IMR-90 (cell line): ENCODE measurements around the gene MTOR. TPM values are rescaled to one million over a fixed set of nuclear protein-coding genes. Genes with fewer than 3 reads are reported as not detected.

Experiments used
- ATAC-seq: fragments of 200-7000 bp; cut with Tn5 transposase; 2 replicates; pipeline ENCODE4 v1.9.1; 2020; ENCODE audit warnings: low read depth, mild to moderate bottlenecking, moderate library complexity
- BruUV-seq: library from RNA; stranded (reverse); fragments of 400-500 nt; replicated peaks from 2 replicates; lab custom pipeline; 2021; lab: Mats Ljungman, UMichigan
- CTCF ChIA-PET: fragments of 300-600 bp; formaldehyde crosslinking; extraction: SDS; loops from one replicate; lab custom pipeline; 2021; ENCODE audit warnings: antibody characterized with exemption; lab: Yijun Ruan, JAX
- POLR2A ChIA-PET: fragments of 300-600 bp; sonication (Branson Sonifier 250); formaldehyde crosslinking; loops from one replicate; lab custom pipeline; 2022; ENCODE audit warnings: antibody characterized with exemption; ENCODE audit not compliant: unreplicated experiment; lab: Charles Lee
- DNase-seq: peaks from one replicate; pipeline ENCODE4 v3.0.0; 2013
- H2AFZ ChIP-seq: replicated peaks from 2 replicates; pipeline ENCODE3; 2013; ENCODE audit warnings: low read length, mild to moderate bottlenecking; ENCODE audit not compliant: poor library complexity
- H2AK5ac ChIP-seq: 2 replicates; pipeline ENCODE4 v1.6.1; 2013; ENCODE audit warnings: low read depth, low read length, inconsistent platforms
- H2AK9ac ChIP-seq: replicated peaks from 2 replicates; pipeline ENCODE3; 2013; ENCODE audit warnings: mild to moderate bottlenecking, low read depth, low read length, moderate library complexity; ENCODE audit not compliant: poor library complexity
- H2BK120ac ChIP-seq: 2 replicates; pipeline ENCODE4 v1.6.1; 2013; ENCODE audit warnings: low read depth, low read length, inconsistent platforms
- H2BK15ac ChIP-seq: 3 replicates; pipeline ENCODE4 v1.6.1; 2013; ENCODE audit warnings: low read depth, low read length, inconsistent platforms
- H2BK20ac ChIP-seq: 2 replicates; pipeline ENCODE4 v1.6.1; 2013; ENCODE audit warnings: low read depth, mild to moderate bottlenecking, inconsistent platforms, low read length, moderate library complexity
- H2BK5ac ChIP-seq: 2 replicates; pipeline ENCODE4 v1.6.1; 2013; ENCODE audit warnings: mild to moderate bottlenecking, low read depth, low read length, inconsistent platforms; ENCODE audit not compliant: poor library complexity, severe bottlenecking
- H3K14ac ChIP-seq: replicated peaks from 2 replicates; pipeline ENCODE4 v1.6.1; 2013; ENCODE audit warnings: low read depth, low read length, inconsistent platforms
- H3K18ac ChIP-seq: 2 replicates; pipeline ENCODE4 v1.6.1; 2013; ENCODE audit warnings: low read depth, low read length, control low read depth
- H3K23ac ChIP-seq: 2 replicates; pipeline ENCODE4 v1.6.1; 2013; ENCODE audit warnings: low read depth, low read length, inconsistent platforms
- H3K27ac ChIP-seq: 2 replicates; pipeline ENCODE4 v1.5.1; 2013; ENCODE audit warnings: mild to moderate bottlenecking, control low read depth, low read length; ENCODE audit not compliant: insufficient read depth
- H3K27me3 ChIP-seq: 2 replicates; pipeline ENCODE4 v1.6.1; 2013; ENCODE audit warnings: low read length; ENCODE audit not compliant: control insufficient read depth, insufficient read depth
- H3K36me3 ChIP-seq: 2 replicates; pipeline ENCODE4 v1.6.1; 2013; ENCODE audit warnings: low read length, mixed read lengths; ENCODE audit not compliant: control insufficient read depth, insufficient read depth
- H3K4ac ChIP-seq: 2 replicates; pipeline ENCODE4 v1.6.1; 2013; ENCODE audit warnings: low read depth, low read length, inconsistent platforms
- H3K4me1 ChIP-seq: 2 replicates; pipeline ENCODE4 v1.6.1; 2013; ENCODE audit warnings: low read length, mixed read lengths; ENCODE audit not compliant: control insufficient read depth, insufficient read depth
- H3K4me2 ChIP-seq: 2 replicates; pipeline ENCODE4 v1.6.1; 2013; ENCODE audit warnings: low read depth, mild to moderate bottlenecking, control low read depth, low read length, moderate library complexity
- H3K4me3 ChIP-seq: 2 replicates; pipeline ENCODE4 v1.5.1; 2013; ENCODE audit warnings: low read depth, mild to moderate bottlenecking, control low read depth, low read length, moderate library complexity; ENCODE audit not compliant: insufficient read depth
- H3K56ac ChIP-seq: 2 replicates; pipeline ENCODE4 v1.6.1; 2013; ENCODE audit warnings: low read length, inconsistent platforms; ENCODE audit not compliant: insufficient read depth; ENCODE audit errors: extremely low read depth
- H3K79me1 ChIP-seq, 2 experiments: 2 replicates each; pipeline ENCODE4 v1.6.1; 2013; ENCODE audit warnings: low read length in 2 of 2, inconsistent platforms in 1 of 2, low read depth in 1 of 2
- H3K9ac ChIP-seq: 2 replicates; pipeline ENCODE4 v1.6.1; 2013; ENCODE audit warnings: low read depth, low read length, control low read depth
- H3K9me1 ChIP-seq: 2 replicates; pipeline ENCODE4 v1.6.1; 2013; ENCODE audit warnings: low read length, inconsistent platforms; ENCODE audit not compliant: insufficient read depth
- H3K9me3 ChIP-seq: 2 replicates; pipeline ENCODE4 v1.6.1; 2013; ENCODE audit warnings: low read length; ENCODE audit not compliant: control insufficient read depth, insufficient read depth
- H4K20me1 ChIP-seq: 2 replicates; pipeline ENCODE4 v1.6.1; 2013; ENCODE audit warnings: low read length, inconsistent platforms; ENCODE audit not compliant: insufficient read depth
- H4K5ac ChIP-seq: 2 replicates; pipeline ENCODE4 v1.6.1; 2013; ENCODE audit warnings: mild to moderate bottlenecking, low read depth, low read length, control low read depth
- H4K8ac ChIP-seq, 2 experiments: 2 replicates each; pipeline ENCODE4 v1.6.1; 2013; ENCODE audit warnings: low read depth in 2 of 2, low read length in 2 of 2, control low read depth in 1 of 2, inconsistent platforms in 1 of 2
- H4K91ac ChIP-seq: 2 replicates; pipeline ENCODE4 v1.6.1; 2013; ENCODE audit warnings: low read depth, low read length, inconsistent platforms; ENCODE audit not compliant: insufficient read depth
- BHLHE40 ChIP-seq: fragments of 150-350 bp; IDR thresholded peaks from 2 replicates; pipeline ENCODE4 v1.6.1; 2016; ENCODE audit warnings: mild to moderate bottlenecking, low read depth, low read length
- CEBPB ChIP-seq: IDR thresholded peaks from 2 replicates; pipeline ENCODE4 v1.6.1; 2012; ENCODE audit warnings: low read depth, low read length, improper control_type of control experiment
- CHD1 ChIP-seq: IDR thresholded peaks from 2 replicates; pipeline ENCODE4 v1.6.1; 2012; ENCODE audit warnings: low read depth, low read length, improper control_type of control experiment
- CTCF ChIP-seq: conservative IDR thresholded peaks from 2 replicates; pipeline ENCODE4 v1.5.1; 2012; ENCODE audit warnings: mild to moderate bottlenecking, low read depth, low read length, improper control_type of control experiment
- ELK1 ChIP-seq: fragments of 150-350 bp; IDR thresholded peaks from 2 replicates; pipeline ENCODE4 v1.6.1; 2016; ENCODE audit warnings: low read depth, mild to moderate bottlenecking, low read length, moderate library complexity, borderline replicate concordance
- FOS ChIP-seq: fragments of 150-350 bp; IDR thresholded peaks from 2 replicates; pipeline ENCODE4 v1.6.1; 2016; ENCODE audit warnings: low read depth, low read length
- MAFK ChIP-seq: IDR thresholded peaks from 2 replicates; pipeline ENCODE4 v1.6.1; 2012; ENCODE audit warnings: low read depth, low read length, improper control_type of control experiment
- MAZ ChIP-seq: IDR thresholded peaks from 2 replicates; pipeline ENCODE4 v1.6.1; 2012; ENCODE audit warnings: low read depth, mild to moderate bottlenecking, low read length, improper control_type of control experiment, moderate library complexity, borderline replicate concordance
- MXI1 ChIP-seq: IDR thresholded peaks from 2 replicates; pipeline ENCODE4 v1.6.1; 2012; ENCODE audit warnings: low read depth, mild to moderate bottlenecking, low read length, moderate library complexity, borderline replicate concordance
- NFE2L2 ChIP-seq: fragments of 150-350 bp; IDR thresholded peaks from 2 replicates; pipeline ENCODE4 v1.6.1; 2016; ENCODE audit warnings: low read depth, mild to moderate bottlenecking, low read length
- POLR2A ChIP-seq: IDR thresholded peaks from 2 replicates; pipeline ENCODE4 v1.6.1; 2012; ENCODE audit warnings: mild to moderate bottlenecking, low read depth, low read length
- RAD21 ChIP-seq: IDR thresholded peaks from 2 replicates; pipeline ENCODE4 v1.6.1; 2012; ENCODE audit warnings: low read length, improper control_type of control experiment
- RCOR1 ChIP-seq: IDR thresholded peaks from 2 replicates; pipeline ENCODE4 v1.6.1; 2012; ENCODE audit warnings: mild to moderate bottlenecking, low read length, improper control_type of control experiment; ENCODE audit not compliant: insufficient replicate concordance
- RFX5 ChIP-seq: IDR thresholded peaks from 2 replicates; pipeline ENCODE4 v1.8.0; 2012; ENCODE audit warnings: low read depth, mild to moderate bottlenecking, low read length, moderate library complexity
- SMC3 ChIP-seq: fragments of 150-350 bp; IDR thresholded peaks from 2 replicates; pipeline ENCODE4 v1.6.1; 2016; ENCODE audit warnings: low read depth, mild to moderate bottlenecking, antibody characterized with exemption, low read length, moderate library complexity
- USF2 ChIP-seq: fragments of 150-350 bp; IDR thresholded peaks from 2 replicates; pipeline ENCODE4 v1.6.1; 2017; ENCODE audit warnings: mild to moderate bottlenecking, antibody characterized with exemption, low read length, low read depth
- WGBS, 2 experiments: methylation state at CpG; one replicate each; pipeline versions ENCODE4 v1.1.5 to v1.1.7; 2013; ENCODE audit warnings: missing lambda C conversion rate in 2 of 2; ENCODE audit not compliant: insufficient read length in 1 of 2; ENCODE audit errors: extremely low coverage in 2 of 2; 5-methylcytosine and 5-hydroxymethylcytosine counted together
- dilution Hi-C: fragments of 300-500 bp; cut with HindIII; formaldehyde crosslinking; loops from one replicate; pipeline ENCODE4 v1.14.3; 2018; ENCODE audit warnings: low sequenced_read_pairs; ENCODE audit not compliant: unreplicated experiment
- in situ Hi-C: fragments of 300-500 bp; cut with MboI; formaldehyde crosslinking; loops from 3 replicates; pipeline ENCODE4 v1.14.3; 2019; ENCODE audit warnings: low sequenced_read_pairs, inconsistent platforms, mixed read lengths
- intact Hi-C: fragments of 100-400 bp; cut with micrococcal nuclease; formaldehyde crosslinking; loops from 2 replicates; pipeline ENCODE4 v1.10.0; 2022
- polyA plus RNA-seq, 3 experiments: library from polyadenylated mRNA; depleted of rRNA; stranded (reverse); fragments of >200 nt; gene quantifications; 2 replicates each; pipeline ENCODE4 v1.2.3, GENCODE V29; 2012; ENCODE audit warnings: low replicate concordance in 1 of 3
- total RNA-seq: library from RNA; depleted of rRNA; stranded (reverse); fragments of >200 nt; gene quantifications from 2 replicates; pipeline ENCODE4 v1.2.3, GENCODE V29; 2012

Gene MTOR
- total and polyA plus RNA-seq, 2 of the 4 experiments (the other 2 are of a cell fraction): 19.2 to 36.7 TPM

GRCh38 chr1:11057477-11057876, 204.9 kb downstream of the MTOR start:
- Histone ChIP-seq H3K18ac (no peak overlapping the region), H3K56ac (no peak overlapping the region), H3K27ac (no peak overlapping the region), H2AFZ (no peak overlapping the region), H3K36me3 (peaks cover 17% of the 10 kb centered on the region), H3K4me1 (peaks cover 8% of the 10 kb centered on the region), H3K27me3 (no peaks in the 10 kb centered on the region), H3K4me2 (no peak overlapping the region), H2AK5ac (no peak overlapping the region), H2BK120ac (no peak overlapping the region), H3K9me1 (peaks cover 8% of the 10 kb centered on the region; the same call in 1 of the 2 replicates), H2BK5ac (no peak overlapping the region), H2AK9ac (no peak overlapping the region), H4K5ac (no peak overlapping the region), H3K14ac (no peak overlapping the region), H3K4ac (no peak overlapping the region), H4K20me1 (peaks cover 24% of the 10 kb centered on the region), H3K23ac (no peak overlapping the region), H3K79me1 (peaks cover 24 to 47% of the 10 kb centered on the region in 2 experiments), H4K8ac (no peak overlapping the region), H3K4me3 (no peak overlapping the region), H3K9me3 (no peaks in the 10 kb centered on the region), H2BK20ac (no peak overlapping the region), H3K9ac (no peak overlapping the region), H4K91ac (no peak overlapping the region), H2BK15ac (no peak overlapping the region)
- ChIA-PET CTCF (interaction anchor here (1.4 kb wide), 1 partner anchor 20 kb away, joined by 5 read pairs; no protein-coding TSS in a partner anchor), POLR2A (no interaction called here)
- no CpG with 5 or more reads among the region's 8 CpGs for WGBS, 2 experiments
- no peak for ATAC-seq
- intact Hi-C loops (no loop called here), dilution Hi-C loops (no loop called here), in situ Hi-C loops (no loop called here)
- BruUV-seq: no TSS peak
- no peak for DNase-seq
- TF ChIP-seq BHLHE40 (no peak), MXI1 (no peak), NFE2L2 (no peak), MAFK (no peak), RCOR1 (no peak), ELK1 (no peak), RFX5 (no peak), RAD21 (no peak), CHD1 (no peak), SMC3 (no peak), POLR2A (no peak), FOS (no peak), CTCF (no peak), CEBPB (no peak), USF2 (no peak), MAZ (no peak)
